ENCODE measurements around the gene ROBO1. TPM values are rescaled to one million over a fixed set of nuclear protein-coding genes. Genes with fewer than 3 reads are reported as not detected.

Gene ROBO1
- polyA plus RNA-seq, 3 donors = 86.9 to 107 (median 102) TPM

GRCh38 chr3:78633626-78634025 lies 1134.2 kb downstream of the ROBO1 start:
- no peak for DNase-seq

- no peak for DNase-seq
These were observed 1134.8 kb downstream of the ROBO1 start for GRCh38 chr3:78632925-78633553.

- no peak for DNase-seq
These were observed 1138.3 kb downstream of the ROBO1 start for GRCh38 chr3:78629544-78629943.

- DNase-seq = no peak
These were observed 1146.6 kb downstream of the ROBO1 start for GRCh38 chr3:78621061-78621716.

- no peak for DNase-seq
These were observed 1153.3 kb downstream of the ROBO1 start for GRCh38 chr3:78614486-78614885.

DNA sequence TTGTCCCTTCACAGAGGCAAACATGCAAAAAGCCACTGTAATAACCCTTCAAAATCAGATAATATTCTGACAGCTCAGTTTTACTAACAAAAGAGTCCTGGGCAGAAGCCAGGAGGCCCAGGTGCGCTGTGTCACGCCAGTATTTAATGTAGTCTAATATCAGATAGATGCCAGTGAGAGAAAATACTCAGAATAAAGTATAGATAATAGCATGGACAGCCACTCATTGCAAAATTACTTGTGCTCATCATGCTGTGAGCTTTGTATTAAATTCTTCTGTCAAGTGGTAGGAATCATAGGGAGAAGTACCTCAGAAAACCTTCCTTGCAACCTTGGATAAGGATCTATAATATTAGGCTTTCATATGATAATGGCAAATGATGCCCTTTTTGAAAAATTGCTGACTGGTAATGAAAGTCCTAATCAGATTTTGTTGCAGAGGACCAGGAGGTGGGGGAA lies 1154.3 kb downstream of the ROBO1 start:
- DNase-seq = no peak

DNA sequence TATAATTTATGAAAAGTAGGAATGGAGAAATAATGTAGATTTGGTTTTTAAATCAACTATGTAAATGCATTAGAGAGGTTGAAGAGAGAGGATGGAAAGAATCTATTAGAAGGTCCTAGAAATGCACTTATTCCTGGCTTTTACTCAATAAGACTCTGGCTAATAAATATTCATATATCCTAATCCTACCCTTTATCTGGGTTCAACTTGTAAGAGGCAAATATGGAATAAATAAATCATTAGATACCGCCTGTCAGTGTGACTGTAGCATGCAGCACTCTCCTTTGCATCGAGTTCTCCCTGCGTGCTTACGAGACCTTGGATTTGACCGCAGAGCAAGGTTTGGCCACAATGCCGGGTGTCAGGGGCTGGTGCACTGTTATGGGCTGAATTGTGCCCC lies 1156.5 kb downstream of the ROBO1 start:
- DNase-seq = no peak

GRCh38 chr3:78610462-78611125 lies 1157.2 kb downstream of the ROBO1 start:
- no peak for DNase-seq

DNA sequence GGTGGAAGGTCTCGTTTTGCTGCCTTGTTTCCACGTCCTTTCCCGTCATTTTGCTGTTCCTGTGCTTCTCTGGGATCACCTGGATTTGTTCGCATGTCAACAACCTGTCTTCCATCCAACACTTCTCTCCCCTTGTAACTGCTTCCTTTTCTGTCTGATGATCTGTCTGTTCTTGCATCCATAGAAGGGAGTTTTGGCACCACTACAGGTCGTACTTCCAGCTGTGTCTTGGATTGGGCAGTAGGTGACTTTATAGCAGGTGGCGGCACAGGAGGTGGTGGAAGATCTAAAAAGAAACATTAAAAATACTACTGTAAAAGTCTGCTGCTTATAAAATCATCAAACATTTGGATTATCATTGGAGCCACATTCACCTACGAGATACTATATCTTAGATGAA lies 1161.0 kb downstream of the ROBO1 start:
- no peak for DNase-seq

DNA sequence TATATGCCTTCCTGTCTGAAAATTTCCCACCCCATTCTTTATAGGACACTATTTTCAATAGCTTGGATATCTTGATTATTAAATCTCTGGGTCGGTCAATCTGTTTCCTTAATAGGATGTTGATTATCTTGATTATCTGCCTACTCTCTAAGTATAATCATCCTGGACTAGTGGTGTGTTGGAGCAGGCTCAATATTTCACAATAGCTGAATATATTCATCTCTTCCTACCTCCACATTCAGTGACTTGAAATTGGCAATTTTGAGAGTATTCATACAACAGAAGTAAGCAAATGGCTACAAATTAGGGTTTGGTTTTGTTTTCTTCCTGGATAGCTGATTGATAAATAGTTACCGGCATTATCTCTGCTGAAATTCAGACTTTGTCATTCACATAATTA lies 1162.6 kb downstream of the ROBO1 start:
- no peak for DNase-seq

DNA sequence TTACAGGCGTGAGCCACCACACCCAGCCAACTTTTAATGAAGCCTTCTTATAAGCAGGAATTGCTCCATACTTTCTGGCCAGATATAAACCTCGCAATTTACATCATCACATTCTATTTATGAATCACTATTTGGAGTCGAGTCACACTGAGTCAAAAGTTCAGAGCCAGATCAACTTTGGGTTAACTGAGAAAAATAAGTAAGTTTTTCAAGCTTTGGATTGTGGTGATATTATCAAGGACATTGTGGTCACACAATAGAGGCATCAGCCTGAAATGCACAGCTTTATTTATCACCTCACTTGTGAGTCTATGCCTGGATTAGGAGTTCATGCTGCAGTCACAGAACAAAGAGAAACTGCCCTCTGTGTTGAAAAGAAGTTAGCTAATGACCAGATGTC lies 1163.5 kb downstream of the ROBO1 start:
- DNase-seq = no peak

DNA sequence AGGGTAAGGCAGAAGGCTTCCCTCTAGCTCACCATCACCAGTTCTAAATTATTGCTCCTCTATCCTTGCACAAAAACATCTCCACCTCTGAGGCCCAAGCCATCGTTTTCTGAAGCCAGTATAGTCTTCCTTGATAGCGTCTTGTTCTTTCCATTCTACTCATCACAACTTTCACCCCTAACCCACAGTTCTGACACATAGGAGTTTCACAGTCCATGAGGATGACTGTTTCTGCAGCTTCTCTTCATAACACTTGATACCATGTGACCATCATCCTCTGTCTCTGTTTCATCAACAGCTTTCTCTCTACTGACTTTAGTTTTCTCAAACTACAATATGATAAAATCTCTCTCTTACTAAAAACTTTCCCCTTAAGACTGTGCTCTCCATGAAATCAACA lies 1166.5 kb downstream of the ROBO1 start:
- DNase-seq = no peak

DNA sequence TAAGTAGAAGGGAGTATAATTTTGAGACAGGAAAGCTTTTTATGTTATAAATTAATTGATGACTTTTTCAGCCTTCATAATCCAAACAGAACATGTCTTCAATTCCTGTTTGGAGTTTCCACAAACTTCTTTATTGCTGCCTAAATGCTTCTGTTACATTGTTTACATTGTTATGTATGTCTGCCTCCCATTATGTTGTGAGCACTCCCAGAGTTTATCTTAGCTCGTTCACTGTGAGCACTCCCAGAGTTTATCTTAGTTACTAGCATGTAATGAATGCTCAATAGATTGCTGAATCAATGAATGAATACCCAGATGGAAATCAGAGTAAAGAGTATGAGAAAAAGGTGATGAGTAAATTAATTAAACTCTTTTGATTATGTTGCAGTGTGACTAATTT lies 1178.0 kb downstream of the ROBO1 start:
- no peak for DNase-seq

GRCh38 chr3:78588906-78589621 lies 1178.7 kb downstream of the ROBO1 start:
- DNase-seq = peak; percentile 46

GRCh38 chr3:78580681-78581080 lies 1187.1 kb downstream of the ROBO1 start:
- DNase-seq = no peak

- no peak for DNase-seq
These were observed 1196.3 kb downstream of the ROBO1 start for GRCh38 chr3:78571486-78571885.

DNA sequence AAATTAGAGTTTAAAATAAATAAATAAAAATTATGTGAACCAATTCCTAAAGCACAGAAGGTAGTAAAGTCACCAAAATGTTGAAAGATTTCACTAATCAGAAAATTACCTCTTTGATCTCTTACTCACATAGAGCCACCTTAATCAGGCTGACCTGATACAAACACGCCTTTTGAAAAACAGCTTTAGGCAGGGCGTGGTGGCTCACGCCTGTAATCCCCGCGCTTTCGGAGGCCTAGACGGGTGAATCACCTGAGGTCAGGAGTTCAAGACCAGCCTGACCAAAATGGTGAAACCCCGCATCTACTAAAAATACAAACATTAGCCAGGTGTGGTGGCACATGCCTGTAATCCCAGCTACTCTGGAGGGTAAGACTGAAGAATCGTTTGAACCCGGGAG lies 1197.3 kb downstream of the ROBO1 start:
- DNase-seq = no peak

GRCh38 chr3:78569804-78570203 lies 1198.0 kb downstream of the ROBO1 start:
- DNase-seq = no peak

DNA sequence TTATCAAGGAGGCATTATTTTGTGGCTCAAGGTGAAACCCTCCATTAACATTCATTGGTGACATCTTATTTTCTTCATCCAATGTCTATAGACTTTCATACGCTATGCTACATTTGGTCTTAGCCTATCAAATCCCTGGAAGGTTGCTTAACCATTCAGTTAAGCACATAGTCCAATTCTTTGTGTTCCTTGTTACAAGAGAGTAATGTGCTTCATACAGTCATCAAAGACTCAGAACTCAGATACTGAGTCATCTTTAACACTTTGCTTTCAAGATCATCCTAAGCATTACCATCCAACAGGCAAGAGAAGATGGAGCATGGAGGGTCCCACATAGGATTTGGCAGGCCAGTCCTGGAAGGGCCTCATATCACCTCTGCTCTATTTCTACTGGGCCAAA lies 1202.1 kb downstream of the ROBO1 start:
- DNase-seq = no peak

- no peak for DNase-seq
These were observed 1205.5 kb downstream of the ROBO1 start for GRCh38 chr3:78562328-78562727.

Data from renal pelvis (tissue), 4 donors.